Cortex of kidney (tissue), 1 donor: Measurements from ENCODE around the gene STXBP4.

Experiments
- DNase-seq: peaks from one replicate; lab custom pipeline; 2025; lab: John Stamatoyannopoulos, UW

STXBP4 gene

GRCh38 chr17:55172612-55173011, 204.0 kb downstream of the STXBP4 start:
- no peak for DNase-seq

- DNase-seq, result no peak
Observed at GRCh38 chr17:55174133-55174532, 205.6 kb downstream of the STXBP4 start.

GRCh38 chr17:55175788-55176427, 207.3 kb downstream of the STXBP4 start:
- no peak for DNase-seq

- no peak for DNase-seq
Observed at GRCh38 chr17:55177159-55177854, 208.7 kb downstream of the STXBP4 start.

- no peak for DNase-seq
Observed at GRCh38 chr17:55177855-55178217, 209.3 kb downstream of the STXBP4 start.

GRCh38 chr17:55186937-55187770, 218.6 kb downstream of the STXBP4 start:
- no peak for DNase-seq

GRCh38 chr17:55190748-55191147, 222.2 kb downstream of the STXBP4 start:
- DNase-seq, result no peak

GRCh38 chr17:55198690-55199370, 230.3 kb downstream of the STXBP4 start:
- DNase-seq, result no peak

GRCh38 chr17:55200904-55201303, 232.3 kb downstream of the STXBP4 start:
- DNase-seq, result no peak

- no peak for DNase-seq
Observed at GRCh38 chr17:55201308-55201932, 232.9 kb downstream of the STXBP4 start.

- no peak for DNase-seq
Observed at GRCh38 chr17:55202896-55203295, 234.3 kb downstream of the STXBP4 start.

- no peak for DNase-seq
Observed at GRCh38 chr17:55208078-55208812, 239.7 kb downstream of the STXBP4 start.

GRCh38 chr17:55210292-55210691, 241.7 kb downstream of the STXBP4 start:
- no peak for DNase-seq

- no peak for DNase-seq
Observed at GRCh38 chr17:55212880-55213279, 244.3 kb downstream of the STXBP4 start.

GRCh38 chr17:55215711-55216110, 247.1 kb downstream of the STXBP4 start:
- no peak for DNase-seq

GRCh38 chr17:55216888-55217287, 248.3 kb downstream of the STXBP4 start:
- no peak for DNase-seq

GRCh38 chr17:55219459-55219858, 250.9 kb downstream of the STXBP4 start:
- DNase-seq, result no peak

GRCh38 chr17:55219934-55220333, 251.4 kb downstream of the STXBP4 start:
- no peak for DNase-seq
